RWPE1 (cell line): ENCODE results near the gene LDLRAP1.

Experiments used
- CTCF ChIA-PET: fragments of 350-600 bp; sonication (Branson Sonifier 250); formaldehyde crosslinking; extraction: SDS; loops from one replicate; lab custom pipeline; 2021; lab: Yijun Ruan, JAX
- POLR2A ChIA-PET: fragments of 400-600 bp; formaldehyde crosslinking; extraction: SDS; loops from one replicate; lab custom pipeline; 2020; ENCODE audit warnings: antibody characterized with exemption; ENCODE audit not compliant: low non-redundant PET; lab: Yijun Ruan, JAX
- DNase-seq: peaks from one replicate; pipeline ENCODE4 v3.0.0; 2012; ENCODE audit warnings: low spot score
- H3K27ac ChIP-seq: fragments of 450-650 bp; 2 replicates; pipeline ENCODE4 v1.5.1; 2017
- CTCF ChIP-seq: fragments of 450-650 bp; conservative IDR thresholded peaks from 2 replicates; pipeline ENCODE4 v1.5.1; 2017; ENCODE audit warnings: low read depth, mild to moderate bottlenecking

Gene LDLRAP1

GRCh38 chr1:25610822-25611630 is 67.6 kb downstream of the LDLRAP1 start:
- ChIA-PET CTCF (no interaction called here), POLR2A (no interaction called here)
- no peak for DNase-seq
- no peak for TF ChIP-seq CTCF
- no peak overlapping the region for H3K27ac ChIP-seq

- TF ChIP-seq CTCF, result no peak
- ChIA-PET POLR2A (no interaction called here), CTCF (no interaction called here)
- no peak for DNase-seq
- H3K27ac ChIP-seq, result no peak overlapping the region
These were observed 68.4 kb downstream of the LDLRAP1 start for GRCh38 chr1:25611843-25612242.

DNA sequence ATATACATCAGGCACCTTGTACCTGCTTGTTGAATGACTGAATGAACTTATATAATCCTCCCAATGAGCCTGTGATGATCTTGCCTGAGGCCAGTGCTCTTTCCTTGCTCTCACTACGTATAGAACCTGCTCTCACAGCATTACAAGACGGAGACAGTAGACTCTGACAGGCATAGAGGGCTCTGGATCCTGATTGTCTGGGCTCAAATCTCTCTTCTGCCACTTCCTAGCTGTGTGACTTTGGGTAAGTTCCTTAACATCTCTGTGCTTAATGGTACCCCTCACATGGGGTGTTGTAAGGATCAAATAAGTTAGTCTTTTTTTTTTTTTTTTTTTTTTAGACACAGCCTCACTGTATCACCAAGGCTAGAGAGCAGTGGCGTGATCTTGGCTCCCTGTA is 69.0 kb downstream of the LDLRAP1 start:
- H3K27ac ChIP-seq, result no peak overlapping the region
- TF ChIP-seq CTCF, result no peak
- DNase-seq, result no peak
- ChIA-PET POLR2A (no interaction called here), CTCF (no interaction called here)

DNA sequence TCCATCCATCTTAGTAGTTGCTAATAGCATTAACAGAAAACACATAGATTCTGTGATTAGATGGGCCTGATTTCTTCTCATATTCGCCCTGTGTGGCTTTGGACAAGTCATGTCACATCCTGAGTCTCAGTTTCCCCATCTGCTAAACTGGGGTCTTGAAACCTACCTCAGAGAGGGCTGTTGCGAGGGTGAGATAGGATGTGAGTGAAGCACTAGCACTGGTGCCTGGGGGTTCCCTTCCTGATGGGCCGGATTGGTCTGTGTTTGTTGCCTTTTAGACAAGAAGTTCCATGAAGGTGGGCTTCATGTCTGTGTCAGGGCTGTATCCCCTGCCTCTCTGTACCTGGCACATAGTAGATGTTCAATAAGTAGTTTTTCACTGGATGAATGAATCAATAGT is 69.7 kb downstream of the LDLRAP1 start:
- ChIA-PET POLR2A (no interaction called here), CTCF (interaction anchor here (0.7 kb wide), 1 partner anchor 125 kb away, joined by 3 read pairs; no protein-coding TSS in a partner anchor)
- no peak overlapping the region for H3K27ac ChIP-seq
- no peak for TF ChIP-seq CTCF
- no peak for DNase-seq

DNA sequence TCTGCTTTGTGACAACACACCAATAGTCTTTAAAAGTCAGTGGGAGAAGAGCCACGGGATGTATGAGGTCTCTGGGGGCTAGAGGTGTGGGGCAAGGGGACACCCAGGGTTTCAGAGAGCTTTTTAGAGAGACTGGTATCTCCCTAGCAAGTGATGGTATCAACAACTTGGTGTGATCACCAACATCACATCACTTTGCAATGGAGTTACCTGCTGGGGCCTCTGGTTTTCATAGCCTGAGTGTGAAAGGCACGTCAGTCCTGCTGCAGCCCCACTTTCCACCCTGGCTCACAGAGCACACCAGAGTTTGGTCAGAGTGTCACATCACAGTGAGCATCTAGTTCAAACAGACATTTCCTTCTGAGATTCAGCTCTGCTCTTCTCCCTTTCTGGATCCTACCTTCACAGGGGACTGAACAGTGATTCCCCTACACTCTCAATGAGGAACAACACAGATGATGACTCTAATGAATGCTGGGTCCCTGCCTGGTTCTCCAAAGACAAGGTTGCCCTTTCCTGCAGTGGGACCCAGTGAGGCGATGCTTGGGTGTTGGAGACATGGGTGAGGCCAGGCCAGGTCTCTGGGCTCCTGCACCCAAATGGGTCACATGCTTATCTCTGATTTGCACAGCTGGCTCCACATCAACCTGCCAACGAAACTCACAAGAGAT is 71.2 kb downstream of the LDLRAP1 start:
- ChIA-PET POLR2A (no interaction called here), CTCF (no interaction called here)
- DNase-seq, result no peak
- no peak overlapping the region for H3K27ac ChIP-seq
- TF ChIP-seq CTCF, result no peak

DNA sequence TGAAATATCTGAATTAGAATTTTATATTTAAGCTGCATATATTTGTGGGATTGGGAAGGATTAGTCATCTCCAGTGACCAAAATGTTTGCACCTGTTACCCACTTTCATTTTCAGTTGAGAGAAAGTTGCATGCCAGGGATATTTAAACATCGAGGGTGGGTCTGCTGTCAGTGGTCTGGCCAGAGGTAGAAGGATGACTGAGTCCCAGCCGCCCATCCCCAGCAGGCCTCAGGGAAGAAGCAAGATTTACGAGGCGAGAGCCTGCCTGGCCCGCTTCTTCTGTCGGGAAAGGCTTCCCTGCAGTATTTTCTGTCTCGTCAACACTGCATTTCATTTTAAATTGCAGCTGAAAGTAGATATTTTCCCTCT is 71.8 kb downstream of the LDLRAP1 start:
- no peak overlapping the region for H3K27ac ChIP-seq
- CTCF ChIA-PET, result no interaction called here
- DNase-seq, result no peak
- POLR2A ChIA-PET, result no interaction called here
- TF ChIP-seq CTCF, result no peak
